NCI-H2196 treated with DMSO at 0.1 percent for 48 hours (cell line): ENCODE results near the gene RNF19B.
A peak's percentile ranks its signal among the peaks of the same experiment; 100 is the strongest.
"Not testable (repeated sequence)": the region's sequence is repeated elsewhere in the genome, so short reads cannot be mapped to it uniquely, and the experiment has no call there.

Source experiments
- DNase-seq: peaks from one replicate; lab custom pipeline; 2025; ENCODE audit not compliant: unreplicated experiment; lab: John Stamatoyannopoulos, UW

Gene RNF19B

GRCh38 chr1:32992489-32993323 lies 28.1 kb upstream of the RNF19B start:
- DNase-seq: no peak

- DNase-seq: no peak
These were observed 27.3 kb upstream of the RNF19B start for GRCh38 chr1:32991819-32992488.

DNA sequence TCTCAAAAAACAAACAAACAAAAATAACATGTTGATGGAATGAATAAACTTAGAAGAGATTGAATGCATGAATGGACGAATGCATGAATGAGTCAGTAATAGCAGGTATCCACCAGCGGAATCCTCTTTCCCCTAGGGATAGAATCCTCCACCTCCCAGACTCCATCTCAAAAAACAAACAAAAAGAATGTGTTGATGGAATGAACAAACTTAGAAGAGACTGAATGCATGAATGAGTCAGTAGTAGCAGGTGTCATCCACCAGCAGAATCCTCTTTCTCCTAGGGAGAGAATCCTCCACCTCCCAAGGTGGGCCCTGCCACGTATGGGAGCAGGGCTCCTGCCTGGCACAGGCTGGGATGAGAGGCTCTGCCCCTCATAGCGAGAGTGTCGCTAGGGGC lies 26.8 kb upstream of the RNF19B start:
- DNase-seq: no peak

- DNase-seq: no peak
These were observed 26.3 kb upstream of the RNF19B start for GRCh38 chr1:32990887-32991286.

DNA sequence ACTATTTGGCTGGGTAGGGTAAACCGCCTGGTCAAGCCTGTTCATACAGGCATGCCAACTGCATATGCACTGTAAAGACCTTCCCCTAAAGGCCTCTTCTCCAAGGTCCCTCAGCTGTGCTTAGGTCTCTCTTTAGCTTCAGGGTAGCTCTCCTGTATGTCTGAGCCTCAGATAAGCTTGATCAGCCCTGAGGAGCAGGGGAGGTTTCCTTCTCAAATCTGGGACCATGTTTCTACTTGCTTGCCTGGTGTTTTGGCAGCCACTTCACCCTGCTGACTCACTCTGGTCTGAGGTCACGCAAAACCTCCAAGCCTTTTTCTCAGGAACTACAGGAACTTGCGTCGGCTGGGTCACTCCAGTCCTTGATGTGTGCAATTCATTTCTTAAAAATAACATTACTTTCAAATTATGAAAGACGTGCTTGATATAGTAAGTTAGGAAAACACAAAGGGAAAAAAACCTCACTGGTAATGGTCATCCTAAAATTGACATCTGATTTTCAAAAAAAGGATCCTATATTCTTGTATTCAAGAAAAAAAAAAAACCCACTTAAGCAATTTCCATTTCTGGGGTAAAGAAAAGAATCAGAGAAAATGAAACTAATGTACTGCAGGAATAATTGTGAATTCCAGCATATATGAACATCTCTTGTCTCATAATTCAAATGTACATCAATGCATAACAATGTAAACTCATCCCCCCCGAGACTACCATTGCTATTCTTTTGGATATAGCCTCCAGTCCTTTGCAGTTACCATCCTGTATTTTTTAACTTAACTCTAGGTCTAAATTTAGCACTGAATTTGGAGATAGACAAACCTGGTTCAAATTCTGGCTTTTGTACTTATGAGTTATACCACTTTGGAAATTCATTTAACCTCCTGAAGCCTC lies 24.8 kb upstream of the RNF19B start:
- DNase-seq: no peak

DNA sequence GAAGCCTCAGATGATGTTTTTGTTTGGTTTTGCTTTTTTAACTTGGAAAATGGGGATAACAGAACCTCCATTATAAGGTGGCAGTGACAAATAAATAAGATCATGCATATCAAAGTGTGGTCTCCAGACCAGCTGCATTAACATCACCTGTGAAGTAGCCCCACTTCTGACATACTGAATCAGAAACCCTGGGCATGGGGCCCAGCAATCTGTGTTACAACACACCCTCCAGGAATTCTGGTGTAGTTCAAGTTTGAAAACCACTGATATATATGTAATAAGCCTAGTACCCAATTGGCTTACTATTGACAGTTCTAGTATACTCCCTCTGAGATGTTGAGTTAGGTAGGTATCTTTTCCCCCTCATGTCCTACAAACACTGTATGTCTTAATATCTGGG lies 24.1 kb upstream of the RNF19B start:
- DNase-seq: no peak

DNA sequence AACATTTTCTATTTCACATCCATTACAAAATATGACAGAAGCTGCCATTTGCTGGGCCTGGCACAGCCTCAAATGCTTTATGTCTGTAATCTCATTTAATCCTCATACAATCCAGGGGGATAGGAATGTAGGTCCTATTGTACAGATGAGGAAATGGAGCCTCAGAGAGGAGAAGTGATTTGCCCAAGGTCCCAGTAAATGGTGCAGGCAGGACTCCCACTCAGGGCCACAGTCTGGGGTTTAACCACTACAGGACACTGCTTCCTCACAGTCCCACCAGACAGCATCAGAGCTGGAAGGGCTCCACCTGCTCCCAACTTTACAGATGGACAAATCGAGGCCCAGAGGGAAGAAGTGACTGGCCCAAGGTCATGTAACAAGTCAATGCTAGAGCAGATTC lies 20.6 kb upstream of the RNF19B start:
- DNase-seq: no peak

GRCh38 chr1:32984455-32985171 lies 20.0 kb upstream of the RNF19B start:
- DNase-seq: no peak

- no peak for DNase-seq
These were observed 19.5 kb upstream of the RNF19B start for GRCh38 chr1:32984090-32984454.

DNA sequence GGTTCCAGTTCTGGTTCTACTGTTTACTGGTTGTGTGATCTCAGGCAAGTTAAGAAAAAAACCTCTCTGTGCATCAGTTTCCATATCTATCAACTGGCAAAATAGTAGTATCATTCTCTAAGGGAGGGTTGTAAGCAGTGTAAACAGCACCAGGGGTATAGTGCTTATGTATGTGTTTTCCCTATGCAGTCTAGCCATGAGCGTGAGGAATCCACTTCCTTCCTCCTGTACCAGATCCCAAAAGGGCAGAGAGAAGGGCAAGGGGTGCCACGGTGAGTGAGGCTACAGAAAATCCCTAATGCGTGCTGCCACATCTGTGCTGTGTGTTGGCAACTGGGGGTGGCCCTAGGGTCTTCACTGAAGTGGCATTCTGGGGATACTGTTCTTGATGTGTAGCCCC lies 18.4 kb upstream of the RNF19B start:
- DNase-seq: no peak

DNA sequence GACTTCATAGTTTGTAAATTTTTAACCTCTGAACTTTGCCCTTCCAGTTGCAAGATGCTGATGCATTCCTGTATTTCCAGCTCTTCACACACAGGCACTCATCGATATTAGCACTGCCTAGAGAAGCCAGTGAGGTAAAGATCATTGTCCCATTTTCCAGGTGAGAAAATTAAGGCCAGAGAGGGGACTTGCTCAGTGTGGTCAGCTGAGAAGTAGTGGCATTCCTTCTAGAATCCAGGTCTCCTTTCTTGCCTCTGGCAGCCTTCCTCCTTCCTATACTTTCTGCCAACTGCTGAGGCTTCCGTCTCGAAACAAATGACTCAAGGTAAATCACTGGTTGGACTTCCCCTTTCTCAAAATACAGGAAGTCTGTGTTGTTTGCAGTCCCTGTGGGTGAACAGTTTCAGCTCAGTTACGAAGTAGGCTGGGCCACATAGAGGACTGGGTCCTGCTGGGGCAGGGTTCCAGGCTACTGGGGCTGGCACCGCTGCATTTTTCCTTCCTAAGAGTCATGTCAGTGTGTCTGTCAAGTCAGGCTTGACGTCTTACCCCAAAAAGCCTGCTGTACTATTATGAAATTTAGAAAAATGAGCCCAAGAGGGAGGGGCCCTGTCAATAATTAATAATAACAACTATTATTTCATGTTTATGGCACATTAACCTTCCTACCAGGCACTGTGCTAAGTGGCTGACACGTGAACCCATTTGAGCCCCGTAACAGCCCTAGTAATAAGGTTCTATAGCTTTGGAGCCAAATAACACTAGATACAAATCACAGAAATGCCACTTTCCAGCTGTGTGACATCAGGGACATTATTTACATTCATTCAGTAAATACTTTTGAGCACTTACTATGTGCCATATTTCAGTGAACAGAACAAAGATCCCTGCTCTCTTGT lies 16.6 kb upstream of the RNF19B start:
- no peak for DNase-seq

DNA sequence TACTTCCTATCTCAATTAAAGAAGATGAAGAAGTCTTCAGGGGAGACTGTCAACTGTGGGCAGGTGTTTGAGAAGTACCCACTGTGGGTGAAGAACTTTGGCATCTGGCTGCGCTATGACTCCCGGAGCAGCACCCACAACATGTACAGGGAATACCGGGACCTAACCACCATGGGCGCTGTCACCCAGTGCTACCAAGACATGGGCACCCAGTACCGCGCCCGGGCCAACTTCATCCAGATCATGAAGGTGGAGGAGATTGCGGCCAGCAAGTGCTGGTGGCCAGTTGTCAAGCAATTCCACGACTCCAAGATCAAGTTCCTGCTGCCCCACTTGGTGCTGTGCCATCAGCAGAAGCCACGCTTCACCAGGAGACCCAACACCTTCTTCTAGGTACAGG lies 15.5 kb upstream of the RNF19B start:
- DNase-seq: no peak

- DNase-seq: no peak
These were observed 14.2 kb upstream of the RNF19B start for GRCh38 chr1:32978854-32979253.

DNA sequence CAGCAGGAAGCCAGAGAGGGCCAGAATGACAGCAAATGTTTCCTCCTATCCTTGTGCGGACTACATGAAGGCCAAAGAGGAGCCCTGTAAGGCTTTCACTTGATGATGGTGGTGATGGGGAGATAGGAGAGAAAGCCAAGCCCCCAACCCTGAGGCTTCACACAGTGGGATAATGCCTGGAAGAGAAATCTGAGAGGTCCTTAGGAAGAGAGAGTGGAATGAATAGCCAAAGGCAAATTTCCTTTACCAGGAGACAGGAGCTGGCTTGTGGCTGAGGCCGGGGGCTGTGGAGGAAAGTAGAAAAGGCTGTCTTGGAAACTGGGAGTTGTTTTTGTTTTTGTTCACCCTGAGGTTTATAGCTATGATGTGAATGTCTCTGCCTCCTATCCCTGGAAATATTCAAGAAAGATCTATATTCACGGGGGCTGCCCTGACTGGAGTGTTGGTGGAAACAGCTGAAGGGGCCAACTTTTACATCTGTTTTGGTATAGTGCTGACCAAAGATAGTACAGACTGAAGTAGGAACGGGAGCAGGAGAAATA lies 13.0 kb upstream of the RNF19B start:
- no peak for DNase-seq

DNA sequence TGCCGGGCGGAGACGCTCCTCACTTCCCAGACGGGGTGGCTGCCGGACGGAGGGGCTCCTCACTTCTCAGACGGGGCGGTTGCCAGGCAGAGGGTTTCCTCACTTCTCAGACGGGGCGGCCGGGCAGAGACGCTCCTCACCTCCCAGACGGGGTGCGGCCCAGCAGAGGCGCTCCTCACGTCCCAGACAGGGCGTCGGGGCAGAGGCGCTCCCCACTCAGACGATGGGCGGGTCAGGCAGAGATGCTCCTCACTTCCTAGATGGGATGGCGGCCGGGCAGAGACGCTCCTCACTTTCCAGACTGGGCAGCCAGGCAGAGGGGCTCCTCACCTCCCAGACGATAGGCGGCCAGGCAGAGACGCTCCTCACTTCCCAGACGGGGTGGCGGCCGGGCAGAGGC lies 10.4 kb upstream of the RNF19B start:
- not testable (repeated sequence) for DNase-seq

DNA sequence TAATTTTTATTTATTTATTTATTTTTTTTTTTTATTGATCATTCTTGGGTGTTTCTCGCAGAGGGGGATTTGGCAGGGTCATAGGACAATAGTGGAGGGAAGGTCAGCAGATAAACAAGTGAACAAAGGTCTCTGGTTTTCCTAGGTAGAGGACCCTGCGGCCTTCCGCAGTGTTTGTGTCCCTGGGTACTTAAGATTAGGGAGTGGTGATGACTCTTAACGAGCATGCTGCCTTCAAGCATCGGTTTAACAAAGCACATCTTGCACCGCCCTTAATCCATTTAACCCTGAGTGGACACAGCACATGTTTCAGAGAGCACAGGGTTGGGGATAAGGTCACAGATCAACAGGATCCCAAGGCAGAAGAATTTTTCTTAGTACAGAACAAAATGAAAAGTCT lies 8.8 kb upstream of the RNF19B start:
- not testable (repeated sequence) for DNase-seq

DNA sequence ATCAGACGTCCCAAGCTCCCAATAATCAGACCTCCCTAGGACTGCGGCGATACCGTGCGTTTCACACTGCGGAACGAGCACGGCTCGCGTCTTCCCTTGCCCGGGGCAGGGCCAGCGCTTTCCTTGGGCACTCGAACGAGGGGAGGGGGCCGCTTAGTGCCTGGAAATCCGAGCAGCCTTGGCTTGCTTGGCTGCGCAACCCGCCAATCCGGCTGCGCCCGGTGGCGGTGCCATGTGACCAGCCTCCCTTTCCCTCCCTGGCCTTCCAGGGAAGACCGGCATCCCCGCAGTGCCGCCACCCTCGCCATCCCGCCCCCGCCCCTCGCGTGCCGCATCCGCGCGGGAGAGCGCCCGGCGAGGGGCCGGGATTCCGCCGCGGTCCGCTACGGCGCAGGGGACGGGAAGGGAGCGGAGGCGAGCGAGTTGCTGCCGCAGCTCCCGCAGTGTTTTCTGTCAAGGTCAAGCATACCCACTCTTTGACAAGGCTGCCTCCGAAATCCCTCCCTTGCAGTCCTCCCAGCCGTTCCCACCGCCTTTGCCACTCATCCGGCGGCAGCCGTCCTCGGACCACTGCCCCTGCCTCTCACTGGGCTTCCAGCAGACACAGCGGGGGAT lies 8.3 kb upstream of the RNF19B start:
- DNase-seq: peak; percentile 59

DNA sequence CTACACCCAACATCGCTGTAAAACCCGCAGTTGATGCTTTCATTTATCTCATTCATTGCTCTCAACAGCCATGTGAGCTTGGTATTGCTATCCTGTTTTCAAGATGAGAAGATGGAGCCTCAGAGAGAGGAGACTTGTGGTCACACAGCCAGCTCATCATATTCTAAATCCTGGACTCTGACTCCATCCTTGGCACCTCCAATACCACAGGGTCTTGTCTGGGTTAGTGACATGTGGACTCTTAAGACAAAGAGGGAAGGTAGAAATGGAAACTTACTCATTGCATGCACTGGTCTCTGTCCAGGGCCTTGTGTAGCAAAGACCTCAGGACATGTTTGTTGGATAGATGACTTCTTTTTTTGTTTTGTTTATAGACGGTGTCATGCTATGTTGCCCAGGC lies 7.0 kb upstream of the RNF19B start:
- no peak for DNase-seq

GRCh38 chr1:32971156-32971555 lies 6.5 kb upstream of the RNF19B start:
- DNase-seq: no peak
